ENCODE measurements around the gene HDLBP. TPM values are rescaled to one million over a fixed set of nuclear protein-coding genes. Genes with fewer than 3 reads are reported as not detected.

Gene HDLBP
- total RNA-seq, 1 experiment from 2014 or later: 510 TPM

- DNase-seq (ENCODE audit: low spot score): peak; percentile 29
- CTCF ChIA-PET: interaction anchor here (0.6 kb wide), 1 partner anchor 72 kb away, joined by 3 read pairs; no protein-coding TSS in a partner anchor
- POLR2A ChIA-PET (ENCODE audit: low non-redundant PET): no interaction called here
- TF ChIP-seq EZH2 (IDR thresholded peaks at IDR 0.05; ENCODE audit: borderline replicate concordance, low read depth, low read length, poor library complexity, severe bottlenecking): no peak
- TF ChIP-seq, protein P1, sequence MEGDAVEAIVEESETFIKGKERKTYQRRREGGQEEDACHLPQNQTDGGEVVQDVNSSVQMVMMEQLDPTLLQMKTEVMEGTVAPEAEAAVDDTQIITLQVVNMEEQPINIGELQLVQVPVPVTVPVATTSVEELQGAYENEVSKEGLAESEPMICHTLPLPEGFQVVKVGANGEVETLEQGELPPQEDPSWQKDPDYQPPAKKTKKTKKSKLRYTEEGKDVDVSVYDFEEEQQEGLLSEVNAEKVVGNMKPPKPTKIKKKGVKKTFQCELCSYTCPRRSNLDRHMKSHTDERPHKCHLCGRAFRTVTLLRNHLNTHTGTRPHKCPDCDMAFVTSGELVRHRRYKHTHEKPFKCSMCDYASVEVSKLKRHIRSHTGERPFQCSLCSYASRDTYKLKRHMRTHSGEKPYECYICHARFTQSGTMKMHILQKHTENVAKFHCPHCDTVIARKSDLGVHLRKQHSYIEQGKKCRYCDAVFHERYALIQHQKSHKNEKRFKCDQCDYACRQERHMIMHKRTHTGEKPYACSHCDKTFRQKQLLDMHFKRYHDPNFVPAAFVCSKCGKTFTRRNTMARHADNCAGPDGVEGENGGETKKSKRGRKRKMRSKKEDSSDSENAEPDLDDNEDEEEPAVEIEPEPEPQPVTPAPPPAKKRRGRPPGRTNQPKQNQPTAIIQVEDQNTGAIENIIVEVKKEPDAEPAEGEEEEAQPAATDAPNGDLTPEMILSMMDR (conservative IDR thresholded peaks at IDR 0.05; ENCODE audit: low read depth, low read length): no peak; the same call in 1 of the 2 replicates
- Histone ChIP-seq H3K4me3 (ENCODE audit: low read depth, low read length, poor library complexity, severe bottlenecking) (peak overlapping the region; percentile 47), H3K4me1 (ENCODE audit: insufficient read depth, low read length, poor library complexity, severe bottlenecking) (no peaks in the 10 kb centered on the region), H3K27ac (ENCODE audit: low read depth, low read length, poor library complexity, severe bottlenecking) (no peak overlapping the region), H3K9me3 (ENCODE audit: low read depth, low read length, poor library complexity, severe bottlenecking) (no peaks in the 10 kb centered on the region), H3K36me3 (ENCODE audit: insufficient read depth, low read length, poor library complexity, severe bottlenecking) (no peaks in the 10 kb centered on the region), H3K27me3 (replicated peaks; ENCODE audit: insufficient read depth, low read depth, low read length, poor library complexity) (no peaks in the 10 kb centered on the region)
- intact Hi-C loops (cut with micrococcal nuclease; ENCODE audit: unreplicated experiment): no loop called here
- no TSS peak for BruUV-seq (replicated peaks)
These were observed 97.1 kb downstream of the HDLBP start for GRCh38 chr2:241218131-241219029.

DNA sequence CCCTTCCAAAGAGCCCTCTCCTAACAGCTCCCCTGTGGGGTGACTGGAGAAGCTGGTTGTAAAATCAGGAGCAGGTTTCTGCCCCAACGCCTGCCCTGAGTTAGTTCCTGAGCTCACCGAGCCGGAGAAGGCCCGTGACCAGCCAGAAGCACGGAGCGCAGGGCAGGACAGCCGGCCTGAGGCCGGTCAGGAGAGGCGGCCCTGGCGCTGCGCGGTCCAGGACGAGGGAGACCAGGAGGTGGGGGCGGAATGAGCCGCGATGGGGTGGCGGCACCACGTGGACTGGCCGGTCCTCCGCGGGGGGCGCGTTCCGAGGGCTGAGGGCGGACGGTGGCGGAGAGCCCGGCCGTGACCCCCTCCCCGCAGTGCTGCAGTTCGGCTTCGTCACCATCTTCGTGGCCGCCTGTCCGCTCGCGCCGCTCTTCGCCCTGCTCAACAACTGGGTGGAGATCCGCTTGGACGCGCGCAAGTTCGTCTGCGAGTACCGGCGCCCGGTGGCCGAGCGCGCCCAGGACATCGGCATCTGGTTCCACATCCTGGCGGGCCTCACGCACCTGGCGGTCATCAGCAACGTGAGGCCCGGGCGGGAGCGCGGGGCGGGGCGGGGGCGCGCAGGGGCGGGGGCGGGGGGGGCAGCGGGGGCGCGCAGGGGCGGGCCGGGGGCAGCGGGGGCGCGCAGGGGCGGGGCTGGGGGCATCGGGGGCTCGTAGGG is 98.0 kb downstream of the HDLBP start:
- TF ChIP-seq, protein P1 (conservative IDR thresholded peaks at IDR 0.05; ENCODE audit: low read depth, low read length): no peak
- no peak for TF ChIP-seq EZH2 (IDR thresholded peaks at IDR 0.05; ENCODE audit: borderline replicate concordance, low read depth, low read length, poor library complexity, severe bottlenecking)
- ChIA-PET CTCF (no interaction called here), POLR2A (ENCODE audit: low non-redundant PET) (no interaction called here)
- Histone ChIP-seq H3K27me3 (replicated peaks; ENCODE audit: insufficient read depth, low read depth, low read length, poor library complexity) (no peaks in the 10 kb centered on the region), H3K36me3 (ENCODE audit: insufficient read depth, low read length, poor library complexity, severe bottlenecking) (no peaks in the 10 kb centered on the region), H3K4me1 (ENCODE audit: insufficient read depth, low read length, poor library complexity, severe bottlenecking) (no peaks in the 10 kb centered on the region), H3K4me3 (ENCODE audit: low read depth, low read length, poor library complexity, severe bottlenecking) (no peak overlapping the region), H3K9me3 (ENCODE audit: low read depth, low read length, poor library complexity, severe bottlenecking) (no peaks in the 10 kb centered on the region), H3K27ac (ENCODE audit: low read depth, low read length, poor library complexity, severe bottlenecking) (no peak overlapping the region)
- BruUV-seq (replicated peaks): no TSS peak
- DNase-seq (ENCODE audit: low spot score): peak; percentile 38
- intact Hi-C loops (cut with micrococcal nuclease; ENCODE audit: unreplicated experiment): no loop called here

GRCh38 chr2:241216211-241216761 is 99.2 kb downstream of the HDLBP start:
- no peak overlapping the region for H3K4me3 ChIP-seq (ENCODE audit: low read depth, low read length, poor library complexity, severe bottlenecking)
- DNase-seq (ENCODE audit: low spot score): no peak
- H3K27me3 ChIP-seq (replicated peaks; ENCODE audit: insufficient read depth, low read depth, low read length, poor library complexity): no peaks in the 10 kb centered on the region
- CTCF ChIA-PET: no interaction called here
- POLR2A ChIA-PET (ENCODE audit: low non-redundant PET): no interaction called here
- H3K4me1 ChIP-seq (ENCODE audit: insufficient read depth, low read length, poor library complexity, severe bottlenecking): no peaks in the 10 kb centered on the region
- H3K9me3 ChIP-seq (ENCODE audit: low read depth, low read length, poor library complexity, severe bottlenecking): no peaks in the 10 kb centered on the region
- intact Hi-C loops (cut with micrococcal nuclease; ENCODE audit: unreplicated experiment): no loop called here
- BruUV-seq (replicated peaks): no TSS peak
- TF ChIP-seq, protein P1 (conservative IDR thresholded peaks at IDR 0.05; ENCODE audit: low read depth, low read length): no peak
- TF ChIP-seq EZH2 (IDR thresholded peaks at IDR 0.05; ENCODE audit: borderline replicate concordance, low read depth, low read length, poor library complexity, severe bottlenecking): no peak
- H3K27ac ChIP-seq (ENCODE audit: low read depth, low read length, poor library complexity, severe bottlenecking): no peak overlapping the region
- H3K36me3 ChIP-seq (ENCODE audit: insufficient read depth, low read length, poor library complexity, severe bottlenecking): no peaks in the 10 kb centered on the region
